Gastrocnemius medialis (tissue), 4 donors: ENCODE measurements around the gene VAC14. TPM values are rescaled to one million over a fixed set of nuclear protein-coding genes. Genes with fewer than 3 reads are reported as not detected.

Experiments used
- ATAC-seq, 2 donors: fragments of 150-250 bp; one replicate each; pipeline ENCODE4 v1.9.1; 2016
- DNase-seq, 2 donors: peaks; one replicate each; pipeline ENCODE4 v3.0.0-alpha.2; 2019
- H3K27ac ChIP-seq, 4 donors: fragments of 200-600 bp; sonication (generic); 1 replicate in 1 of 4; 2 replicates in 3 of 4; pipeline ENCODE4 v1.5.1; 2016 to 2018; ENCODE audit warnings: mild to moderate bottlenecking in 2 of 4, moderate library complexity in 1 of 4
- H3K27me3 ChIP-seq, 3 donors: fragments of 200-600 bp; sonication (generic) in 2 of 3; 1 replicate in 1 of 3; 2 replicates in 2 of 3; pipeline versions ENCODE4 v1.5.1 to v1.6.0; 2016 to 2019; ENCODE audit warnings: mild to moderate bottlenecking in 1 of 3, moderate library complexity in 1 of 3
- H3K36me3 ChIP-seq, 2 donors: fragments of 200-600 bp; sonication (generic) in 1 of 2; one replicate each; pipeline ENCODE4 v1.5.1; 2017 to 2018
- H3K4me1 ChIP-seq, 2 donors: fragments of 200-600 bp; sonication (generic) in 1 of 2; one replicate each; pipeline ENCODE4 v1.5.1; 2016 to 2017; ENCODE audit warnings: mild to moderate bottlenecking in 2 of 2
- H3K4me3 ChIP-seq, 4 donors: fragments of 200-600 bp; sonication (generic) in 3 of 4; 1 replicate in 1 of 4; 2 replicates in 3 of 4; pipeline ENCODE4 v1.5.1; 2016 to 2019; ENCODE audit warnings: mild to moderate bottlenecking in 2 of 4
- H3K9me3 ChIP-seq, 3 donors: fragments of 200-600 bp; sonication (generic) in 2 of 3; 1 replicate in 1 of 3; 2 replicates in 2 of 3; pipeline ENCODE4 v1.5.1; 2016 to 2019
- POLR2A ChIP-seq, 2 donors: fragments of 450-650 bp; IDR thresholded peaks; one replicate each; pipeline ENCODE4 v1.6.1; 2017; ENCODE audit warnings: antibody characterized with exemption in 2 of 2, mild to moderate bottlenecking in 2 of 2, moderate library complexity in 2 of 2
- in situ Hi-C, 4 donors: fragments of 200-750 bp; cut with MboI; loops; one replicate each; pipeline versions ENCODE4 v1.15.0 to v1.8.0; 2017; ENCODE audit warnings: low sequenced_read_pairs in 4 of 4
- intact Hi-C: fragments of 100-400 bp; cut with DNase I; formaldehyde crosslinking; loops from one replicate; pipeline ENCODE4 v1.15.1; 2023; ENCODE audit warnings: low total_unique reads
- total RNA-seq, 4 donors: library from RNA; depleted of rRNA; stranded (reverse); fragments of >200 nt; gene quantifications; one replicate each; pipeline versions ENCODE4 v1.1.0 to v1.2.3, GENCODE V29; 2016
- TF ChIP-seq, protein P1 (sequence below), 5 experiments: fragments of 450-650 bp in 3 of 5; fragments of 200-600 bp in 2 of 5; sonication (generic) in 2 of 5; IDR thresholded peaks in 4 of 5; conservative IDR thresholded peaks in 1 of 5; 1 replicate in 4 of 5; 2 replicates in 1 of 5; pipeline ENCODE4 v1.5.1; 2016 to 2019; ENCODE audit warnings: antibody characterized with exemption in 5 of 5, mild to moderate bottlenecking in 3 of 5, moderate library complexity in 3 of 5

The VAC14 gene
- total RNA-seq, 4 donors from 2014 or later: 19.8 to 30.9 (median 27.0) TPM

DNA sequence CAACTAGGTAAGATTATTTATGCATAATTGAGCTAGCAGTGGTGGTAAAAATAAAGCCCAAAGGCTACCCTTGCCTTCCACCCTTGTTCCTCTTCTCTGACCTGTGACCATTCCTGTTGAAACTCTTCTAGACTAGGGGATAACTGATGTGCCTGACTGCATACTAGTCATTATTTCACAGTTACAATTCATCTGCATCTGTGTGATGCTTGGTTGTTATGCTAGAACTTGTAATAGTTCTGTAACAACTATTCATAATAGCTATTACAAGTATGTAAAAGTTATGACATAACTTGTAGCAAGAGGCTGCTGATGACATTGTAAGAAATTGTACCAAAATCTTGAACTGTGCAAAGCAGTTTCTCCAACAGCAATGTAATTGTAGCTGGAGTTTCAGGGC is 2.4 kb upstream of the VAC14 start:
- Histone ChIP-seq H3K27ac (no peak overlapping the region), H3K27me3 (peaks cover 0 to 11% (median 0%) of the 10 kb centered on the region in 3 donors), H3K4me3 (no peak overlapping the region), H3K4me1 (peaks cover 9 to 12% of the 10 kb centered on the region in 2 donors), H3K36me3 (no peaks in the 10 kb centered on the region), H3K9me3 (peaks cover 0 to 5% (median 0%) of the 10 kb centered on the region in 3 donors)
- TF ChIP-seq, protein P1, sequence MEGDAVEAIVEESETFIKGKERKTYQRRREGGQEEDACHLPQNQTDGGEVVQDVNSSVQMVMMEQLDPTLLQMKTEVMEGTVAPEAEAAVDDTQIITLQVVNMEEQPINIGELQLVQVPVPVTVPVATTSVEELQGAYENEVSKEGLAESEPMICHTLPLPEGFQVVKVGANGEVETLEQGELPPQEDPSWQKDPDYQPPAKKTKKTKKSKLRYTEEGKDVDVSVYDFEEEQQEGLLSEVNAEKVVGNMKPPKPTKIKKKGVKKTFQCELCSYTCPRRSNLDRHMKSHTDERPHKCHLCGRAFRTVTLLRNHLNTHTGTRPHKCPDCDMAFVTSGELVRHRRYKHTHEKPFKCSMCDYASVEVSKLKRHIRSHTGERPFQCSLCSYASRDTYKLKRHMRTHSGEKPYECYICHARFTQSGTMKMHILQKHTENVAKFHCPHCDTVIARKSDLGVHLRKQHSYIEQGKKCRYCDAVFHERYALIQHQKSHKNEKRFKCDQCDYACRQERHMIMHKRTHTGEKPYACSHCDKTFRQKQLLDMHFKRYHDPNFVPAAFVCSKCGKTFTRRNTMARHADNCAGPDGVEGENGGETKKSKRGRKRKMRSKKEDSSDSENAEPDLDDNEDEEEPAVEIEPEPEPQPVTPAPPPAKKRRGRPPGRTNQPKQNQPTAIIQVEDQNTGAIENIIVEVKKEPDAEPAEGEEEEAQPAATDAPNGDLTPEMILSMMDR (IDR thresholded peaks at IDR 0.05 in 4 of 5, conservative IDR thresholded peaks at IDR 0.05 in 1 of 5): no peak
- TF ChIP-seq POLR2A (IDR thresholded peaks at IDR 0.05): no peak
- DNase-seq (no peak), ATAC-seq (no peak)
- intact Hi-C loops (no loop called here), in situ Hi-C loops (no loop called here)

DNA sequence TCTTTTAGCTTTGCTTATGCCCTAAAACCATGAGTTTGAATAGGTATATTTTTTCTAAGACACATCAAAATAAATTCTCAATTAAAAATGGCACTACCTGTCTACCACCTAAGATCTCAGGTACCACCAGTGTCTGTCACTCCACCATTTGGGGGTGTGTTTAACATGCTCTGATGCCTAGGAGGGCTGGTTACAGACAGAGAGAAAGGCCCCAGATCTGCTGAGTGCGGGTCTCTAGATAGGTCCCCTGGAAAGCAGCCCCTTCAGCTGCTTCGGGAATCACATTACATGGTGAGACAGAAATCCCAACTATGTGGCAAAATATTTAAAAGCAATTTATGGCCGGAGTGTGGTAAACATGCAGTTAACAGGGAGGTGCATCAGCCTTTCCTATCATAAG is 653 bp upstream of the VAC14 start:
- Histone ChIP-seq H3K9me3 (peaks cover 0 to 5% (median 0%) of the 10 kb centered on the region in 3 donors), H3K36me3 (no peaks in the 10 kb centered on the region), H3K27ac (peak overlapping the region in 1 of 4 donors; percentile 80), H3K4me1 (peaks cover 9 to 12% of the 10 kb centered on the region in 2 donors), H3K4me3 (peak overlapping the region in 3 of 4 donors; percentile 80 to 94 (median 83)), H3K27me3 (peaks cover 0 to under 1% (median 0%) of the 10 kb centered on the region in 3 donors)
- in situ Hi-C loops: no loop called here
- ATAC-seq (no peak), DNase-seq (no peak)
- no peak for TF ChIP-seq POLR2A (IDR thresholded peaks at IDR 0.05)
- TF ChIP-seq, protein P1 (IDR thresholded peaks at IDR 0.05 in 4 of 5, conservative IDR thresholded peaks at IDR 0.05 in 1 of 5): no peak
- intact Hi-C loops: loop anchor here (2.0 kb wide), 1 partner anchor 23 kb away; no protein-coding TSS in a partner anchor

DNA sequence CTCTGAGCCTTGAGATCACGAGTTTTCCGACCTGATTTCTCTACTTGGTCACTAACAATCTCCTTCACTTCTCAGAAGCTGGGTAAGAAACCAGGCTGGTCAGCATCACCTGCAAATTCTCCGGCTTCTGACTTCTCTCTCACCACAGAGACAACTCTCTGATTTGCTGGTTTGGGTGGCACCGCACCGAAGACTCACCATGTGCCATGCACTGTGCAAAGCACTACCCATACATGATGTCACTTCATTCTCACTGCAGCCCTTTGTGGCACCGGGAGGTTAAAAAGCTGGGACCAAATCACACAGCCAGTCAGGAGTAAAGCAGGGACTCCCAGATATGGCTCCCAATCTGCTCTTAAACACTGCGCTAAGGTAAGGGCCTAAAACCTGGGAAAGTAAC is 647 bp downstream of the VAC14 start:
- Histone ChIP-seq H3K9me3 (peaks cover 0 to 5% (median 0%) of the 10 kb centered on the region in 3 donors), H3K27me3 (no peaks in the 10 kb centered on the region), H3K4me1 (peaks cover 9 to 12% of the 10 kb centered on the region in 2 donors), H3K27ac (peak overlapping the region; percentile 69 to 80 (median 77)), H3K4me3 (peak overlapping the region; percentile 76 to 94 (median 82)), H3K36me3 (no peaks in the 10 kb centered on the region)
- DNase-seq (no peak), ATAC-seq (peak in 1 of 2 donors; percentile 3)
- in situ Hi-C loops: no loop called here
- intact Hi-C loops: loop anchor here (2.0 kb wide), 1 partner anchor 22 kb away; no protein-coding TSS in a partner anchor
- TF ChIP-seq, protein P1 (IDR thresholded peaks at IDR 0.05 in 4 of 5, conservative IDR thresholded peaks at IDR 0.05 in 1 of 5): no peak
- no peak for TF ChIP-seq POLR2A (IDR thresholded peaks at IDR 0.05)

DNA sequence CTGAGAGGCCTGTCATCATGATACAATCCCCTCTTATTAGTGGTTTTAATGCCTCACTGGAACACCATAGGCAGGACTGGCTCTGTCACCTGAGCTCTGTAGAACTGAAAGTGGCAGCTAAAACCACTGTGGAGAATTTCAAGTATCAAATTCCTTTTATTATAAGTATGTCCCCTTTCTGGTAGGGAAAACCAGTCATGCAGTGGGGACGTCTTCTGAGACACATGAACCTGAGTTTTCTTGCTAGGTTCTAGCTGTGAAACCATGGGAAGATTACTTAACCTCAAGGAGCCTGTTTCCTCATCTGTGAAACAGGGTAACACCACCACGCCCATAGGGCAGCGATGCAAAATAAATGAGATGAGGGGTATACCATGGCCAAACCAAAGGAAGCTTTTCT is 4.7 kb downstream of the VAC14 start:
- intact Hi-C loops: no loop called here
- peaks cover 9 to 12% of the 10 kb centered on the region in 2 donors for H3K4me1 ChIP-seq
- no peaks in the 10 kb centered on the region for H3K36me3 ChIP-seq
- ATAC-seq: no peak
- no peak for DNase-seq
- in situ Hi-C loops: no loop called here
- no peak for TF ChIP-seq POLR2A (IDR thresholded peaks at IDR 0.05)
- TF ChIP-seq, protein P1 (IDR thresholded peaks at IDR 0.05 in 4 of 5, conservative IDR thresholded peaks at IDR 0.05 in 1 of 5): no peak
- no peak overlapping the region for H3K4me3 ChIP-seq
- H3K27ac ChIP-seq: no peak overlapping the region
- H3K27me3 ChIP-seq: no peaks in the 10 kb centered on the region
- H3K9me3 ChIP-seq: no peaks in the 10 kb centered on the region
